ENCODE measurements around the gene JAKMIP2. TPM values are rescaled to one million over a fixed set of nuclear protein-coding genes. Genes with fewer than 3 reads are reported as not detected.

Gene JAKMIP2
- total RNA-seq, 4 donors from 2014 or later, result 0.45 TPM; not detected in 3

GRCh38 chr5:147538236-147538635 is 244.3 kb downstream of the JAKMIP2 start:
- Histone ChIP-seq H3K4me3 (no peak overlapping the region), H3K27ac (no peak overlapping the region), H3K36me3 (no peaks in the 10 kb centered on the region), H3K27me3 (no peaks in the 10 kb centered on the region), H3K4me1 (no peaks in the 10 kb centered on the region), H3K9me3 (no peaks in the 10 kb centered on the region)
- DNase-seq (ENCODE audit: low spot score in 2 of 2), result no peak
- WGBS, result 97% methylated on average over 1 of the region's 1 CpG
- TF ChIP-seq POLR2A (IDR thresholded peaks at IDR 0.05) (no peak), POLR2AphosphoS5 (IDR thresholded peaks at IDR 0.05) (no peak), EP300 (IDR thresholded peaks at IDR 0.05) (no peak), CTCF (IDR thresholded peaks at IDR 0.05) (no peak)

Other genes with a start within 250 kb of the JAKMIP2 start
- gene SPINK1, start 48.9 kb upstream of the JAKMIP2 start, total RNA-seq, result 10 to 100 TPM in 1 of 4 donors, 1 to 10 TPM in 1, not detected in 2; 2.5 to 64.5 TPM
- gene SCGB3A2, start 96.0 kb upstream of the JAKMIP2 start, total RNA-seq, result not detected
- gene C5orf46, start 123.8 kb upstream of the JAKMIP2 start, total RNA-seq, result 100 to 1,000 TPM in 2 of 4 donors, 10 to 100 TPM in 2; 28.2 to 130 (median 86.4) TPM